GM06990 (cell line): ENCODE measurements around the gene FUZ.

ENCODE experiments used
- DNase-seq: peaks from one replicate; pipeline ENCODE4 v3.0.0-alpha.2; 2011; ENCODE audit not compliant: insufficient read length; ENCODE audit errors: extremely low read depth
- H3K27me3 ChIP-seq: replicated peaks from 2 replicates; pipeline ENCODE4 v1.6.0; 2011; ENCODE audit warnings: low read length; ENCODE audit not compliant: control insufficient read depth, insufficient read depth
- H3K36me3 ChIP-seq: 2 replicates; pipeline ENCODE4 v1.5.1; 2011; ENCODE audit warnings: low read length; ENCODE audit not compliant: control insufficient read depth, insufficient read depth
- H3K4me3 ChIP-seq: replicated peaks from 2 replicates; pipeline ENCODE4 v1.5.1; 2011; ENCODE audit warnings: low read depth, mild to moderate bottlenecking, control low read depth, low read length
- CTCF ChIP-seq: IDR thresholded peaks from 2 replicates; pipeline ENCODE4 v1.5.1; 2011; ENCODE audit warnings: low read length, control low read depth, mild to moderate bottlenecking, inconsistent platforms; ENCODE audit not compliant: insufficient read depth, poor library complexity, severe bottlenecking

Gene FUZ

GRCh38 chr19:49840736-49841249 lies 27.7 kb upstream of the FUZ start:
- no peaks in the 10 kb centered on the region for H3K27me3 ChIP-seq
- no peak for DNase-seq
- no peak for TF ChIP-seq CTCF
- peaks cover 21% of the 10 kb centered on the region for H3K36me3 ChIP-seq
- H3K4me3 ChIP-seq: no peak overlapping the region

DNA sequence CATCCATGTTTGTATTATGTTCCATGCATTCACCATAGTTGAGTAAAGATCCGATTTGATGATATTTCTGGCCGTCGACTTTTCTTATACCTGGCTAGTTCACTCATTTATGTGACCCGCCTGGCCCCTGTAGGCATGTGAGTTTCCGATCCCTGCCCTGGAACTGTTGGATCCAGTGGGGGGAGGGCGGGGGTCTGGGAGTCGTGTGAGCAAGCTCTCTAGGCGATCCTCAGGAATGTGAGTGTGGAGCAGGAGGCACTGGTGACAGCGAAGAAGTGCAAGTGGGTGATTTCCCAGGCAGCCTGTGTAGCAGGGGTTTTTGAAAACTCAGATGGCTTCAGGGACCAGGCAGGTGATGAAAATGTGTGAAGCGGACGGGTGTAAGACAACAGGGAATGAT lies 27.2 kb upstream of the FUZ start:
- H3K27me3 ChIP-seq: no peaks in the 10 kb centered on the region
- no peak for DNase-seq
- TF ChIP-seq CTCF: no peak
- H3K4me3 ChIP-seq: no peak overlapping the region
- H3K36me3 ChIP-seq: peaks cover 23% of the 10 kb centered on the region

DNA sequence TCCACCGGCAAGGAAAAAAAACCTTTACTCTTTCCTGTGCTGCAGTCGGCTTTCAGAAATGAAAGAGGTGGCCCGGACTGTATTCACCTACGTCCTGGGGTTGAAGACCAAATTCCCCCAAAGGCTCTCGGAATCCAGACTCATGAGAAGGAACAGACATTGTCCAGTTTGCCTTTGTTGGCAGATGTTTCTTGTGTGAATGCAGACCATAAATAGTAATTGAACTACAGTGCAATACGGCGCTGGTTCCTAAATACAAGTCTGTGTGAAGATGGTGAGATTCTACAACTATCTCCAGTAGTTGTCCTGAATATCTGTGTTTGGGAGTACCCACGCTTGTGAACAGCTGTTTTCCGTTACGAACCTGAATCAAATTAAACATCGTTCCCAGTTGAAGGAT lies 26.6 kb upstream of the FUZ start:
- Histone ChIP-seq H3K27me3 (no peaks in the 10 kb centered on the region), H3K4me3 (no peak overlapping the region), H3K36me3 (peaks cover 29% of the 10 kb centered on the region)
- no peak for DNase-seq
- no peak for TF ChIP-seq CTCF

DNA sequence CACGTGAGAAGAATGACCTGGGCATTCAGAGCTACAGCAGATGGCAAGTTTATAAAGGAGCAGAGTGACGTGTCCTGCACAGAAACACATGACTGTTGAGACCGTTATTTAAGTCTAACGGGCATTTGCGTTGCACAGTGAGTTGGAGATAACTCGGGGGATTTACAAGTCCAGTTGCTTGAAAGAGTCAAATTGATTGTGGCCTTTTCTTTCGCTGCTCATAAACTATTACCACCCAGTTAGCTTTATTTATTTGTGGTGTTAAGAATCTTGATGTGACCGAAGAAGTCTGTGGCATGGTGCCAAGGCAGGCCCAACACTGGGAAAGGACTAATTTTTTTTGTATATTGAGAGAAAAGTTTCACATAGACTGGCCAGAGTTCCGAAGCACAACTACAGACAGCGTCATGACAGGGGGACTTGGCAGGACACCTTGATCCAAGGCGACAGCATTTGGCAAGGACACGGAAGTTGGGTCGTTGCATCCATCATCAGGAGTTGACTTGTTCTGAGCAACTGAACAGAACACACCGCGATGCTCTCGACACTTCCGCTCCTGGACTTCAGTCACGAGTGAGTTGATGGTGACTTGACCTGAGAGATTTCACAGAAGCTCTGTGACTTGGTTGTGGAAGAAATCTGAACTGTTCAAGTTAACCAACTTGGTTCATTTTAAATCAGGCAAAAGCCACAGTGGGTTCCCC lies 25.9 kb upstream of the FUZ start:
- Histone ChIP-seq H3K36me3 (peaks cover 32% of the 10 kb centered on the region), H3K27me3 (no peaks in the 10 kb centered on the region), H3K4me3 (no peak overlapping the region)
- no peak for DNase-seq
- no peak for TF ChIP-seq CTCF

DNA sequence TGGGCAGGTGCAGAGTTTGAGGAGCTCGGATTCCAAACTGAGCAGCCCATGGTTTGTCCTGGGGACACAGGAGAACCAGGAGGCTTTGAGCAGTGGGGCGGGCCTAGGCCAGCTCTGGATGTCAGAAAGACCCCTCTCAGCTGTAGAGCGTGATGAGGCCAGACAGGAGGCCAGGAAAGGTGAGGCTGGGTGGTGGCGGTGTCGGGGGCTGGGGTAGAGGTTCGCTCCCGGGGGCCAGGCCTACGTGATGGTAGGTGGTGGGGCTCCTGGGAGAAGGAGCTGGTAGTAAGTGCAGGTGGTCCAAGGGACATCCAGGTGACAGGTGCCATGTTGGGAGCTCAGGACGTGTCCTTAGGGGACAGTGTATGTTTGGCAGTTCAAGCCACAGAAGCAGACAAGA lies 24.3 kb upstream of the FUZ start:
- Histone ChIP-seq H3K4me3 (no peak overlapping the region), H3K27me3 (no peaks in the 10 kb centered on the region), H3K36me3 (peaks cover 43% of the 10 kb centered on the region)
- no peak for TF ChIP-seq CTCF
- no peak for DNase-seq

DNA sequence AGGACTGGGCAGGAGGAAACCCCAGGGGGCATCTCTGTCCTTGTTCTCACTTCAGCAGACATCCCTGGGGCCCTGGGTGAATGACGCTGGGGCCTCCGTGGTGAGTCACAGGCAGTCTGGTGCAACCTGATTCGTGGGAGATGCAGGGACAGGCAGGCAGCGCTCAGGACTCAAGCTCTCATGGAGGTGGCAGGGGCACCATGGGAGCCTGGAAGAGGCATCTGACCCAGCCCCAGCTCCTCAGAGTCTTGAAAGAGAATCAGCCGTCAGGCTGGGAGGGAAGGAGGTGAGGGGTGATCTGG lies 23.9 kb upstream of the FUZ start:
- H3K4me3 ChIP-seq: no peak overlapping the region
- no peak for DNase-seq
- no peak for TF ChIP-seq CTCF
- no peaks in the 10 kb centered on the region for H3K27me3 ChIP-seq
- H3K36me3 ChIP-seq: peaks cover 43% of the 10 kb centered on the region
